22Rv1 (cell line): ENCODE results near the gene APBA2.
"Not testable (repeated sequence)": the region's sequence is repeated elsewhere in the genome, so short reads cannot be mapped to it uniquely, and the experiment has no call there.

Experiments used
- ZFX ChIP-seq: fragments of 450-650 bp; IDR thresholded peaks from 2 replicates; pipeline ENCODE4 v1.6.1; 2017; ENCODE audit warnings: antibody characterized with exemption, borderline replicate concordance
- TF ChIP-seq, protein P1 (sequence below): fragments of 450-650 bp; IDR thresholded peaks from 2 replicates; pipeline ENCODE4 v1.5.1; 2017; ENCODE audit warnings: mild to moderate bottlenecking

DNA sequence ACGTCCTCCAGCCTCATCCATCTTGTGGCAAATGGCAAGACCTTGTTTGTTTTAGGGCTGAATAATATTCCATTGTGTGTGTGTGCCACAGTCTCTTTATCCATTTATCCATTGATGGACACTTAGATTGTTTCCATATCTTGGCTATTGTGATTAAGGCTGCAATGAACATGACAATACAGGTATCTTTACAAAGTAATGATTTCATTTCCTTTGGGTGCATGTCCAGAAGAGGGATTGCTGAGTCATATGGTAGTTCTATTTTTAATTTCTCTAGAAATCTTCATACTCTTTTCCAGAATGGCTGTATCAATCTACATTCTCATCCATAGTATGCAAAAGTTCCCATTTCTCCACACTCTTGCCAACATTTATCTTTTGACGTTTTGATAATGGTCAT lies 31.2 kb upstream of the APBA2 start:
- TF ChIP-seq, protein P1, sequence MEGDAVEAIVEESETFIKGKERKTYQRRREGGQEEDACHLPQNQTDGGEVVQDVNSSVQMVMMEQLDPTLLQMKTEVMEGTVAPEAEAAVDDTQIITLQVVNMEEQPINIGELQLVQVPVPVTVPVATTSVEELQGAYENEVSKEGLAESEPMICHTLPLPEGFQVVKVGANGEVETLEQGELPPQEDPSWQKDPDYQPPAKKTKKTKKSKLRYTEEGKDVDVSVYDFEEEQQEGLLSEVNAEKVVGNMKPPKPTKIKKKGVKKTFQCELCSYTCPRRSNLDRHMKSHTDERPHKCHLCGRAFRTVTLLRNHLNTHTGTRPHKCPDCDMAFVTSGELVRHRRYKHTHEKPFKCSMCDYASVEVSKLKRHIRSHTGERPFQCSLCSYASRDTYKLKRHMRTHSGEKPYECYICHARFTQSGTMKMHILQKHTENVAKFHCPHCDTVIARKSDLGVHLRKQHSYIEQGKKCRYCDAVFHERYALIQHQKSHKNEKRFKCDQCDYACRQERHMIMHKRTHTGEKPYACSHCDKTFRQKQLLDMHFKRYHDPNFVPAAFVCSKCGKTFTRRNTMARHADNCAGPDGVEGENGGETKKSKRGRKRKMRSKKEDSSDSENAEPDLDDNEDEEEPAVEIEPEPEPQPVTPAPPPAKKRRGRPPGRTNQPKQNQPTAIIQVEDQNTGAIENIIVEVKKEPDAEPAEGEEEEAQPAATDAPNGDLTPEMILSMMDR: not testable (repeated sequence)
- not testable (repeated sequence) for TF ChIP-seq ZFX
